Naive thymus-derived CD4-positive, alpha-beta T cell (primary cell): ENCODE measurements around the gene SLCO3A1. TPM values are rescaled to one million over a fixed set of nuclear protein-coding genes. Genes with fewer than 3 reads are reported as not detected.

Experiments
- ATAC-seq: fragments of 150-1000 bp; cut with Tn5 transposase; 2 replicates; pipeline ENCODE4 v1.10.0; 2021; ENCODE audit warnings: mild to moderate bottlenecking, moderate library complexity
- CTCF ChIA-PET: fragments of 350-600 bp; sonication (Branson Sonifier 250); formaldehyde crosslinking; loops from one replicate; lab custom pipeline; 2021; ENCODE audit warnings: antibody characterized with exemption; lab: Charles Lee
- POLR2A ChIA-PET: fragments of 350-600 bp; sonication (Branson Sonifier 250); formaldehyde crosslinking; loops from one replicate; lab custom pipeline; 2021; ENCODE audit warnings: antibody characterized with exemption, inconsistent platforms; lab: Charles Lee
- DNase-seq, 9 donors: peaks; one replicate each; pipeline versions ENCODE4 v3.0.0 to v3.0.0-alpha.2; 2020 to 2022; ENCODE audit warnings: mixed read lengths in 1 of 9
- H3K27ac ChIP-seq: one replicate; pipeline ENCODE4 v1.7.0; 2013; ENCODE audit warnings: mild to moderate bottlenecking, low read depth, low read length, moderate library complexity
- H3K27me3 ChIP-seq, 2 donors: one replicate each; pipeline ENCODE4 v1.7.0; 2013; ENCODE audit warnings: low read length in 2 of 2, mild to moderate bottlenecking in 2 of 2, moderate library complexity in 2 of 2; ENCODE audit not compliant: control insufficient read depth in 2 of 2, insufficient read depth in 2 of 2
- H3K36me3 ChIP-seq, 3 experiments: 1 replicate in 2 of 3; 2 replicates in 1 of 3; pipeline ENCODE4 v1.7.0; 2013; ENCODE audit warnings: low read length in 3 of 3, mild to moderate bottlenecking in 3 of 3, moderate library complexity in 1 of 3; ENCODE audit not compliant: insufficient read depth in 3 of 3, control insufficient read depth in 2 of 3
- H3K4me1 ChIP-seq, 2 donors: one replicate each; pipeline ENCODE4 v1.7.0; 2013; ENCODE audit warnings: low read length in 2 of 2, mild to moderate bottlenecking in 2 of 2, moderate library complexity in 1 of 2; ENCODE audit not compliant: control insufficient read depth in 2 of 2, insufficient read depth in 2 of 2
- H3K4me3 ChIP-seq: 2 replicates; pipeline ENCODE4 v1.7.0; 2013; ENCODE audit warnings: mild to moderate bottlenecking, low read length
- H3K9me3 ChIP-seq, 3 experiments: 1 replicate in 2 of 3; 2 replicates in 1 of 3; pipeline ENCODE4 v1.7.0; 2013; ENCODE audit warnings: low read length in 3 of 3; ENCODE audit not compliant: control insufficient read depth in 2 of 3
- H3K27ac Mint-ChIP-seq, 9 donors: one replicate each; pipeline ENCODE4 v1.8.0; 2020 to 2022; ENCODE audit warnings: mixed read lengths in 9 of 9, mild to moderate bottlenecking in 8 of 9, moderate library complexity in 5 of 9, inconsistent platforms in 2 of 9
- H3K27me3 Mint-ChIP-seq, 5 donors: one replicate each; pipeline ENCODE4 v1.8.0; 2021 to 2022; ENCODE audit warnings: mixed read lengths in 5 of 5, mild to moderate bottlenecking in 1 of 5
- H3K36me3 Mint-ChIP-seq, 5 donors: one replicate each; pipeline ENCODE4 v1.8.0; 2020 to 2022; ENCODE audit warnings: mixed read lengths in 5 of 5, mild to moderate bottlenecking in 3 of 5, inconsistent platforms in 1 of 5
- H3K4me1 Mint-ChIP-seq, 7 donors: one replicate each; pipeline ENCODE4 v1.8.0; 2020 to 2022; ENCODE audit warnings: mixed read lengths in 7 of 7, mild to moderate bottlenecking in 3 of 7, inconsistent platforms in 1 of 7
- H3K4me3 Mint-ChIP-seq, 10 donors: one replicate each; pipeline ENCODE4 v1.8.0; 2020 to 2022; ENCODE audit warnings: mild to moderate bottlenecking in 10 of 10, mixed read lengths in 10 of 10, moderate library complexity in 6 of 10, inconsistent platforms in 2 of 10
- H3K9me3 Mint-ChIP-seq, 11 donors: one replicate each; pipeline ENCODE4 v1.8.0; 2020 to 2022; ENCODE audit warnings: mixed read lengths in 11 of 11, mild to moderate bottlenecking in 4 of 11, inconsistent platforms in 1 of 11, moderate library complexity in 1 of 11
- intact Hi-C, 2 donors: fragments of 100-400 bp; cut with micrococcal nuclease; formaldehyde crosslinking; loops; one replicate each; pipeline ENCODE4 v1.15.1; 2023
- polyA plus RNA-seq, 2 donors: library from polyadenylated mRNA; unstranded; fragments of 300-500 nt; fragmentation: Illumina TruSeq; gene quantifications; one replicate each; pipeline ENCODE4 v1.2.3, GENCODE V29; 2021
- total RNA-seq, 6 experiments: library from RNA in 5 of 6; stranded (reverse) in 5 of 6; gene quantifications; 1 replicate in 5 of 6; 2 replicates in 1 of 6; pipeline ENCODE4 v1.2.3 and lab custom pipeline; 2021 to 2026

The SLCO3A1 gene
- total and polyA plus RNA-seq, 7 experiments from 2014 or later, result 15.4 to 69.1 (median 24.3) TPM

DNA sequence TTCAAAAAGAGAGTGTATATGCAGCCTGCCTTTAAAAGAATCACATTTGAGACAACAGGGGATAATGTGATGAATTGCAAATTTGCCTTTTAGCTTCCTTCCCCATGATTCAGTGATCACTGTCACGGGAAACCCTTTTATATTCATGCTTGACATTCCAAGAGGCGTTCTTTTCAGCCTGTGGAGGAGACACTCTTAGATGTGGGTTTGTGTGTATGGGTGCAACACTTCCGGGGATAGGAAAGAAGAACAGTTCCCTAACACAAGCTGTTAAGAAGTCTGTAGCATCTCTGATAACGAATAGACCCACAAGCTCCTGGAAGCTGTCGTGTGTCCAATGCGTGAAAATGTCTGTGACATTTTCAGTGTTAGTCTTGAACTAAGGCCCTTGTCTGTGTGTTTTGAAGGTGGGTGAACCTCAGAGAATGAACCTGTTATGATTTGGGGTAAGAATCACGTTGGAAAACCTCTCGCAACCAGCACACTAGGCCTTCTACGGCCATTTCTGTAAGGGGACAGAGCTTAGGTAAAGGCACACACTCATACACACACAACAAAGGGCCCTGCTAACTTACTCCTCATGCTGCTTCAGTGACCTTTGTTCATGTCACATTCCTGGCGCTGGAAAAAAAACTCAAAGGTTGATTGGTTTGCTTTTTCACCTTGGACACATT, 311.0 kb downstream of the SLCO3A1 start:
- H3K4me1 ChIP-seq, result no peaks in the 10 kb centered on the region
- POLR2A ChIA-PET, result no interaction called here
- no peaks in the 10 kb centered on the region for H3K27me3 Mint-ChIP-seq
- no peaks in the 10 kb centered on the region for H3K9me3 ChIP-seq
- H3K4me3 Mint-ChIP-seq, result no peak overlapping the region
- DNase-seq (no peak), ATAC-seq (no peak)
- H3K36me3 ChIP-seq, result peaks cover 0 to 8% (median 5%) of the 10 kb centered on the region in 3 experiments
- no peak overlapping the region for H3K27ac ChIP-seq
- intact Hi-C loops, result no loop called here
- H3K4me1 Mint-ChIP-seq, result peaks cover 0 to 15% (median 0%) of the 10 kb centered on the region in 7 donors
- no peak overlapping the region for H3K4me3 ChIP-seq
- H3K36me3 Mint-ChIP-seq, result peaks cover 0 to 32% (median 3%) of the 10 kb centered on the region in 5 donors
- peak overlapping the region in 2 of 9 donors; percentile 21 to 30 for H3K27ac Mint-ChIP-seq
- no peaks in the 10 kb centered on the region for H3K9me3 Mint-ChIP-seq
- CTCF ChIA-PET, result no interaction called here
- H3K27me3 ChIP-seq, result no peaks in the 10 kb centered on the region

- no peaks in the 10 kb centered on the region for H3K4me1 ChIP-seq
- H3K27ac ChIP-seq, result no peak overlapping the region
- no peaks in the 10 kb centered on the region for H3K27me3 ChIP-seq
- Mint-ChIP-seq H3K4me1 (peaks cover 0 to 15% (median 0%) of the 10 kb centered on the region in 7 donors), H3K27me3 (no peaks in the 10 kb centered on the region), H3K9me3 (no peaks in the 10 kb centered on the region), H3K36me3 (peaks cover 0 to 37% (median 3%) of the 10 kb centered on the region in 5 donors), H3K27ac (peak overlapping the region in 2 of 9 donors; percentile 7 to 21), H3K4me3 (no peak overlapping the region)
- ChIA-PET CTCF (no interaction called here), POLR2A (no interaction called here)
- no peak for ATAC-seq
- intact Hi-C loops, result no loop called here
- no peaks in the 10 kb centered on the region for H3K9me3 ChIP-seq
- no peak for DNase-seq
- no peak overlapping the region for H3K4me3 ChIP-seq
- H3K36me3 ChIP-seq, result peaks cover 0 to 8% (median 5%) of the 10 kb centered on the region in 3 experiments
These were observed 311.5 kb downstream of the SLCO3A1 start for GRCh38 chr15:92165001-92165346.

DNA sequence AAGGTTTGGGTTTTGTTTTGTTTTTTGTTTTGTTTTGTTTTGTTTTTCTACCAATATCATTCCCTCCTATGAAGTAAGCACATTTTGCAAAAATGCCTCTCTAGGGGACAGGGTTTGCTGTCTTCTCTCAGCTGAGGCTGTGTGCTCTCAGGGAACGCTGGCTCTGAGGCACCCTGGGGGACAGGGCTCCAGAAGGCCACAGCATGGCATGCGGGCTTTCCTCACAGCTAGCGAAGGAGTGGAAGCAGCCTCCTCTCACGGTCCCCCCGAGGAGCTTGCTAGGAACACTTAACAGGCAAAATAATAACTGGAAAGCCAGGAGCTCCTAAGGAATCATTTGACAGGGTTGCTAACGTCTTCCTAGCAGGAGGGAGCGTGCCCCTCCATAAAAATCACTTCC, 312.5 kb downstream of the SLCO3A1 start:
- CTCF ChIA-PET, result no interaction called here
- intact Hi-C loops, result no loop called here
- POLR2A ChIA-PET, result no interaction called here
- Mint-ChIP-seq H3K36me3 (peaks cover 0 to 39% (median 2%) of the 10 kb centered on the region in 5 donors), H3K4me1 (peaks cover 0 to 12% (median 0%) of the 10 kb centered on the region in 7 donors), H3K27me3 (no peaks in the 10 kb centered on the region), H3K9me3 (no peaks in the 10 kb centered on the region), H3K27ac (no peak overlapping the region), H3K4me3 (no peak overlapping the region)
- ATAC-seq (no peak), DNase-seq (no peak)
- no peaks in the 10 kb centered on the region for H3K9me3 ChIP-seq
- H3K36me3 ChIP-seq, result peaks cover 0 to 8% (median 5%) of the 10 kb centered on the region in 3 experiments
- H3K27me3 ChIP-seq, result no peaks in the 10 kb centered on the region
- H3K4me1 ChIP-seq, result no peaks in the 10 kb centered on the region
- no peak overlapping the region for H3K27ac ChIP-seq
- H3K4me3 ChIP-seq, result no peak overlapping the region

DNA sequence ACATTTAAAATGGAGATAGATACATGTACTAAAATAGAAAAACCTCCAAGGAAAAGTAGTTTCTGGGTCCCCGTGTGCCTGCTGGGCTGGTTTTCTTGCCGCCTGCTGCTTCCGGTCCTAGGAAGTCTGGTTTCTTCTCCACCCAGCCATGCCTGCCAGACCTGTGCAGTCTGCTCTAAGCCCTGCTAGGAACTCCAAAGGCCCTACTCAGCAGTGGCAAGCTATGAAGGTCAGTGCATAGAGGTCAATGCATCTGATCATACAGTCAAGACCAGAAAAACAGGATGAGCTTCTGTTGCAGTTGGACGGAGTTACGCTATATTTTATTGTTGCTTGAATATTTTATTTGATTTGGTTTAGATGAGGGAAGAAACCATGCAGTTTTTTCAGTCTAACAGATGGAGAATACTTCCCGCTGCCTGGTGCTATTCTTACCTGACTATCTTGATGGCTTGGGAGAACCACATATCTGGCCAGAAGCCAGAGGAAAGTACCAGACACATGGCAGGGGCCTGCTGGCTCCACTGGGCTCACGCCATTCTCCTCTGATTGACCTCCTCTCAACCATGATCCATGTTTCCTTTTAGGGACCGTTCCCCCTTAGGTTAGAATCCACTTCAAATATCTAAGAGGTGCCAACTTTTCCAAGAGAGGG, 313.4 kb downstream of the SLCO3A1 start:
- ChIA-PET POLR2A (no interaction called here), CTCF (no interaction called here)
- ATAC-seq (no peak), DNase-seq (no peak)
- peak overlapping the region in 1 of 9 donors; percentile 4 for H3K27ac Mint-ChIP-seq
- H3K36me3 Mint-ChIP-seq, result peaks cover 0 to 39% (median 0%) of the 10 kb centered on the region in 5 donors
- no peaks in the 10 kb centered on the region for H3K27me3 Mint-ChIP-seq
- peaks cover 0 to 12% (median 0%) of the 10 kb centered on the region in 7 donors for H3K4me1 Mint-ChIP-seq
- Histone ChIP-seq H3K4me3 (no peak overlapping the region), H3K36me3 (peaks cover 0 to 8% (median 5%) of the 10 kb centered on the region in 3 experiments), H3K27ac (no peak overlapping the region), H3K27me3 (no peaks in the 10 kb centered on the region), H3K4me1 (no peaks in the 10 kb centered on the region), H3K9me3 (no peaks in the 10 kb centered on the region)
- intact Hi-C loops, result no loop called here
- peaks cover 0 to 2% (median 0%) of the 10 kb centered on the region in 11 donors for H3K9me3 Mint-ChIP-seq
- H3K4me3 Mint-ChIP-seq, result no peak overlapping the region

DNA sequence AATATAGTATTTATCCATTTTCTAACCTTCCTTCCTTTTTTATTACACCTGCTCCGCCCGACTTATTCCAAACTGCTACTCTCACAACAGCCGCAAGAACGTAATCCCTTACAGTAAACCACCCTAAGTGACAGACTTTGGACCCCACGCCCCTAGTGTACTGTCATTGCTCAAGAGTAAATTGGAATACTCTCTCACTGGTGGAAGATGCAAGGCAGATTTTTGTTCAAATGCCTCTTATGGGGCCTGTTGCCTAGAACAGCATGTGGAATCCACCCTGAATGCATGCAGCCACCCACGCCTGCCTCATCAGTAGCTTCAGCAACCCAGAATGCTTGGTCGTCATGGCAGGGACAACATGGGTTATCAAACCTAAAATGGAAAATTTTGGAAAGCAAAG, 313.9 kb downstream of the SLCO3A1 start:
- Histone ChIP-seq H3K4me1 (no peaks in the 10 kb centered on the region), H3K36me3 (peaks cover 0 to 7% (median 5%) of the 10 kb centered on the region in 3 experiments), H3K4me3 (no peak overlapping the region), H3K9me3 (no peaks in the 10 kb centered on the region), H3K27me3 (no peaks in the 10 kb centered on the region), H3K27ac (no peak overlapping the region)
- DNase-seq (no peak), ATAC-seq (no peak)
- Mint-ChIP-seq H3K4me1 (peaks cover 0 to 12% (median 0%) of the 10 kb centered on the region in 7 donors), H3K9me3 (peaks cover 0 to 2% (median 0%) of the 10 kb centered on the region in 11 donors), H3K4me3 (no peak overlapping the region), H3K27ac (peak overlapping the region in 1 of 9 donors; percentile 4), H3K36me3 (peaks cover 0 to 39% (median 0%) of the 10 kb centered on the region in 5 donors), H3K27me3 (no peaks in the 10 kb centered on the region)
- ChIA-PET CTCF (no interaction called here), POLR2A (no interaction called here)
- intact Hi-C loops, result no loop called here

DNA sequence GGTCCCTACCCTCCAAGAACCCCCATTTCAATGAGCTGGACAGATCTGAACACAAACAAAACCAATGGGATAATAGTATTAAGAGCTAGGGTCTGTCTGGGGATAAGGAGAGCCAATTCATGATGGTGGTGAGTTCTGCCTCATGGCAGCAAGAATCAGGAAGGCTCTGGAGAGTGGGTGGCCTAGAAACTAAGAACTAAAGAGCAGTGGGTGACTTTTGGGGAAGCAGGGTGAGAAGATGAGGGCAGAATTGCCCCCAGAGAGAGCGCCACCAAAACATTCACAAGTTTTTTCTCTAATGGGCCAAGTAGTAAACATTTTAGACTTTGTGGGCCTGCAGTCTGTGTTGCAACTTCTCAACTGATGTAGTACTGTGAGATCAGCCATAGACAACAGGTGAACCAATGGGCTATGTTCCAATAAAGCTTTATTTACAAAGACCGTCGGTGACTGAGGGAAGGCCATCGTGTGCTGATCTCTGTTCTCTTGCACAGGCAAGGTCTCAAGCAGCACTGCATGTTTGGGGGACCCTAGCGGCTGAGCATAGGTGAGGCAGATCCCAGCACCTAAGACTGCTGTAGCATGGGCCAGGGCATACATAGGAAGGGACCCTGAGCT, 314.7 kb downstream of the SLCO3A1 start:
- Mint-ChIP-seq H3K9me3 (peaks cover 0 to 2% (median 0%) of the 10 kb centered on the region in 11 donors), H3K36me3 (peaks cover 0 to 39% (median 0%) of the 10 kb centered on the region in 5 donors), H3K4me3 (no peak overlapping the region), H3K27ac (no peak overlapping the region), H3K4me1 (peaks cover 0 to 12% (median 0%) of the 10 kb centered on the region in 7 donors), H3K27me3 (no peaks in the 10 kb centered on the region)
- intact Hi-C loops, result no loop called here
- Histone ChIP-seq H3K27ac (no peak overlapping the region), H3K27me3 (no peaks in the 10 kb centered on the region), H3K4me1 (no peaks in the 10 kb centered on the region), H3K9me3 (no peaks in the 10 kb centered on the region), H3K36me3 (peaks cover 0 to 5% (median under 1%) of the 10 kb centered on the region in 3 experiments), H3K4me3 (no peak overlapping the region)
- ATAC-seq (no peak), DNase-seq (no peak)
- ChIA-PET CTCF (interaction anchor here (0.9 kb wide), 1 partner anchor 23 kb away, joined by 3 read pairs; no protein-coding TSS in a partner anchor), POLR2A (no interaction called here)
